Stomach (tissue), 4 donors: ENCODE results near the gene NDUFA12.

Source experiments
- CTCF ChIP-seq, 7 experiments: fragments of 450-650 bp in 4 of 7; fragments of 200-600 bp in 3 of 7; sonication (generic) in 3 of 7; IDR thresholded peaks; one replicate each; pipeline ENCODE4 v1.5.1; 2016 to 2019; ENCODE audit warnings: antibody characterized with exemption in 7 of 7, control low read depth in 2 of 7, mild to moderate bottlenecking in 1 of 7
- EP300 ChIP-seq: sonication (generic); formaldehyde crosslinking; IDR thresholded peaks from one replicate; pipeline ENCODE4 v1.6.1; 2017; ENCODE audit warnings: antibody characterized with exemption

DNA sequence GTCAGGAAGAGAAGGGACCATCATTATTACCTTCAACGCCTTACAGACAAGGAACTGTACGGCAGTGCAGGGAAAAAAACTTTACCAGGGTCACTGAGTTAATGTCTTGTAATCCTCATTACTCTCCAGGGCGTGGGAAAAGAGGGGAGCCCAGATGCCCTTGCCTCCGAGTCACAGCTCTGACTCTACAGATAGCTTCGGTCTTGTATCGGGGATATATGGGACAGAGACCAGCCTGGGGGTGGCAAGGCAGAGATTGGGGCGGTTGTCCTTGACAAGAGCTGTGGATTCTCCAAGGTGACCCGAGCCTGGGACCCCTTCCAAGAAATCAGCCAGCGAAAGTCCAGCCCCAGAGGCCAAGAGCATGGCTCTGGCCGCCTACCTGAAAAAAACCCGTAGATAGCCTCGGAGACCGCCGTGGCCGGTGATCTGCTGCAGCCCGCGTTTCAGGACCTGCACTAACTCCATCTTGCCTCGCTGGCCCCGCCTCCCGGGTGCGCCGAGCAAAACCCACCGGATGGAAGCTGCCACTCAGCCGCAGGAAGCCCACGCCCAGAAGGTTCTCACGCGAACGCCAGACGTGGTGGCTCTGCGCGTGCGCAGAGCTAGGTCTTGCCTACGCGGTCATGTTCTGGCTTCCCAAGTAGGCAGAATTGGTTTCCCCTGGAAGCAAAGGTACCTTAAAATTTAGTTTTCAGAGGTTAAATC is at the start of gene NDUFA12:
- TF ChIP-seq EP300 (no peak), CTCF (IDR thresholded peaks at IDR 0.05) (no peak)
